Lower leg skin (tissue), 4 donors: ENCODE data around the gene LMF1. TPM values are rescaled to one million over a fixed set of nuclear protein-coding genes. Genes with fewer than 3 reads are reported as not detected.

Source experiments
- DNase-seq, 2 donors: peaks; one replicate each; pipeline ENCODE4 v3.0.0-alpha.2; 2019; ENCODE audit warnings: low spot score in 2 of 2
- H3K4me3 ChIP-seq: fragments of 200-600 bp; sonication (generic); 2 replicates; pipeline ENCODE4 v1.5.1; 2017; ENCODE audit warnings: mild to moderate bottlenecking, low read depth; ENCODE audit not compliant: poor library complexity, severe bottlenecking
- CTCF ChIP-seq, 3 donors: fragments of 450-650 bp; IDR thresholded peaks; one replicate each; pipeline ENCODE4 v1.5.1; 2016; ENCODE audit warnings: antibody characterized with exemption in 3 of 3, mild to moderate bottlenecking in 3 of 3, moderate library complexity in 2 of 3
- POLR2A ChIP-seq, 2 donors: fragments of 450-650 bp; IDR thresholded peaks; one replicate each; pipeline ENCODE4 v1.6.1; 2016 to 2017; ENCODE audit warnings: antibody characterized with exemption in 2 of 2, mild to moderate bottlenecking in 1 of 2, moderate library complexity in 1 of 2
- WGBS, 2 donors: methylation state at CpG; one replicate each; pipeline ENCODE4 v1.1.5; 2018; 5-methylcytosine and 5-hydroxymethylcytosine counted together
- intact Hi-C: fragments of 100-400 bp; cut with DNase I; formaldehyde crosslinking; loops from one replicate; pipeline ENCODE4 v1.15.0; 2023; ENCODE audit warnings: low total_unique reads
- total RNA-seq, 4 donors: library from RNA; depleted of rRNA; stranded (reverse); fragments of >200 nt; gene quantifications; one replicate each; pipeline ENCODE4 v1.1.0, GENCODE V29; 2016

Gene LMF1
- total RNA-seq, 4 donors from 2014 or later: 31.3 to 68.3 (median 50.3) TPM

DNA sequence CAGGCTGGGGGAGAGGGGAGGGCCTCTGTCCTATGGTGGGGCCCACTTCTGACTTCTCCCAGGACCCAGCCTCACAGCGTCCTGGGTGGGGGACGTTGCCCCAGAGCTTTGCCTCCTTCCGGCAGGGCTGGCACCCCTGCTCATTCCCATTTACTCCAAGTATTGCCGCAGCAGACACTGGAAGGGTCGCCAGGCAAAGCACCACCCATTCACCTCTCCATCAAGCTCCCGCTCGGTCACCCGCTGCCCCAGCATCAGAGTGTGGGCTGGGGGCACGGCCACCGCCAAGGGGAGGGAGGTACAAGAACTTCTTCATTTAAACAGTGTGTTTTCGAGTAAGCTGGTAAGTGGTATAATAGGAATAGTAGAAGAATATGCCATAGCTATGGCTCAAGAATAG lies 117.5 kb downstream of the LMF1 start:
- no peak for TF ChIP-seq CTCF (IDR thresholded peaks at IDR 0.05)
- no peak for DNase-seq
- H3K4me3 ChIP-seq: no peak overlapping the region
- intact Hi-C loops: no loop called here
- WGBS, 2 donors: 81 to 94% methylated on average over 8 to 11 of the region's 11 CpGs

- no peak for TF ChIP-seq CTCF (IDR thresholded peaks at IDR 0.05)
- no peak for TF ChIP-seq POLR2A (IDR thresholded peaks at IDR 0.05)
- WGBS, 2 donors: 89 to 92% methylated on average over 18 to 19 of the region's 32 CpGs
- no peak overlapping the region for H3K4me3 ChIP-seq
- DNase-seq: no peak
- intact Hi-C loops: no loop called here
Observed at GRCh38 chr16:852451-853185, 118.2 kb downstream of the LMF1 start.

DNA sequence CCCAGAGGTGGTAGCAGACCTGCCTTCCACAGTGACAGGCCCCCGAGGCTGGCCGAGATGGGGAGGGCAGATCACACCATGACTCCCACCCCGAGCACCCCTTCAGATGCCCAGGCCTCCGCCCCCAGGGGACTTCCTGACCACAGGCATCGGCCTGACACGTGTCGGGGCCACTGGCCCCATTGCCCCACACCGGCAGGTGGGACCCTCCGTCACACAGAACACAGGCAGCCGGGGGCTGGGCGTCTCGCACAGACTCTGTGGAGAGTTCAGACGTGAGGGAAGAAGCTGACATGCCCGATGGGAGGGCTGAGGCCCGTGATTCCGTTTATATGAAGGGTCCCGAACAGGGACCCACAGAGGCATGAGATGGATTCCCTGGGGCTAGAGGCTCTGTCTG lies 118.9 kb downstream of the LMF1 start:
- H3K4me3 ChIP-seq: no peak overlapping the region
- no peak for DNase-seq
- 83 to 85% methylated on average over 12 to 15 of the region's 17 CpGs for WGBS, 2 donors
- intact Hi-C loops: no loop called here
- TF ChIP-seq CTCF (IDR thresholded peaks at IDR 0.05): no peak
- no peak for TF ChIP-seq POLR2A (IDR thresholded peaks at IDR 0.05)

- no peak overlapping the region for H3K4me3 ChIP-seq
- TF ChIP-seq POLR2A (IDR thresholded peaks at IDR 0.05) (no peak), CTCF (IDR thresholded peaks at IDR 0.05) (no peak)
- intact Hi-C loops: no loop called here
- no peak for DNase-seq
- 92 to 93% methylated on average over 10 to 11 of the region's 11 CpGs for WGBS, 2 donors
Observed at GRCh38 chr16:851209-851810, 119.5 kb downstream of the LMF1 start.

GRCh38 chr16:850668-851067 lies 120.1 kb downstream of the LMF1 start:
- TF ChIP-seq CTCF (IDR thresholded peaks at IDR 0.05) (no peak), POLR2A (IDR thresholded peaks at IDR 0.05) (no peak)
- DNase-seq: no peak
- 92% methylated on average over 31 of the region's 31 CpGs for WGBS, 2 donors
- H3K4me3 ChIP-seq: no peak overlapping the region
- intact Hi-C loops: no loop called here
